ENCODE measurements around the gene MRPL49. TPM values are rescaled to one million over a fixed set of nuclear protein-coding genes. Genes with fewer than 3 reads are reported as not detected.

Gene MRPL49
- total and polyA plus RNA-seq, 9 of the 15 experiments (the other 6 are each of a cell fraction or from before 2014, with no cell fraction given) = 74.3 to 132 (median 91.2) TPM

GRCh38 chr11:65121865-65122696, at the start of gene MRPL49, which contains the start of gene FAU (continued):
- TF ChIP-seq TEAD1 (CRISPR knock-in tag; IDR thresholded peaks at IDR 0.05) (peak in 1 of 2 experiments; percentile 95; a peak in 1 of 4 replicates), CREM (IDR thresholded peaks at IDR 0.05; ENCODE audit: low read depth) (peak; percentile 99), NR1H2 (CRISPR knock-in tag; IDR thresholded peaks at IDR 0.05) (0 out of 2 replicates have a peak, but pooled peaks have one; percentile 23), MYC (IDR thresholded peaks at IDR 0.05; ENCODE audit: low read depth, low read length) (peak; percentile 91), MYC (CRISPR knock-in tag; IDR thresholded peaks at IDR 0.05; ENCODE audit: borderline replicate concordance, low read depth) (no peak; the same call in none of the 2 replicates), TOE1 (IDR thresholded peaks at IDR 0.05; ENCODE audit: borderline replicate concordance) (0 out of 2 replicates have a peak, but pooled peaks have one; percentile 11), TOE1 (CRISPR knock-in tag; IDR thresholded peaks at IDR 0.05; ENCODE audit: borderline replicate concordance, low read depth) (peak; percentile 72; the same call in 1 of the 2 replicates), ZFX (CRISPR knock-in tag; IDR thresholded peaks at IDR 0.05) (peak; percentile 97), ZKSCAN1 (IDR thresholded peaks at IDR 0.05; ENCODE audit: low read depth, low read length) (peak; percentile 31; the same call in 1 of the 2 replicates), AFF4 (CRISPR knock-in tag; IDR thresholded peaks at IDR 0.05) (peak; percentile 58), MAFK (IDR thresholded peaks at IDR 0.05; ENCODE audit: low read length) (0 out of 2 replicates have a peak, but pooled peaks have one; percentile 20), NFE2 (IDR thresholded peaks at IDR 0.05; ENCODE audit: low read depth) (peak; percentile 34; the same call in 1 of the 2 replicates), ZNF766 (CRISPR knock-in tag; conservative IDR thresholded peaks at IDR 0.05) (no peak), CSDE1 (IDR thresholded peaks at IDR 0.05) (peak in 1 of 2 experiments; percentile 47; a peak in 1 of 4 replicates)
- TF ChIP-seq, protein P1, sequence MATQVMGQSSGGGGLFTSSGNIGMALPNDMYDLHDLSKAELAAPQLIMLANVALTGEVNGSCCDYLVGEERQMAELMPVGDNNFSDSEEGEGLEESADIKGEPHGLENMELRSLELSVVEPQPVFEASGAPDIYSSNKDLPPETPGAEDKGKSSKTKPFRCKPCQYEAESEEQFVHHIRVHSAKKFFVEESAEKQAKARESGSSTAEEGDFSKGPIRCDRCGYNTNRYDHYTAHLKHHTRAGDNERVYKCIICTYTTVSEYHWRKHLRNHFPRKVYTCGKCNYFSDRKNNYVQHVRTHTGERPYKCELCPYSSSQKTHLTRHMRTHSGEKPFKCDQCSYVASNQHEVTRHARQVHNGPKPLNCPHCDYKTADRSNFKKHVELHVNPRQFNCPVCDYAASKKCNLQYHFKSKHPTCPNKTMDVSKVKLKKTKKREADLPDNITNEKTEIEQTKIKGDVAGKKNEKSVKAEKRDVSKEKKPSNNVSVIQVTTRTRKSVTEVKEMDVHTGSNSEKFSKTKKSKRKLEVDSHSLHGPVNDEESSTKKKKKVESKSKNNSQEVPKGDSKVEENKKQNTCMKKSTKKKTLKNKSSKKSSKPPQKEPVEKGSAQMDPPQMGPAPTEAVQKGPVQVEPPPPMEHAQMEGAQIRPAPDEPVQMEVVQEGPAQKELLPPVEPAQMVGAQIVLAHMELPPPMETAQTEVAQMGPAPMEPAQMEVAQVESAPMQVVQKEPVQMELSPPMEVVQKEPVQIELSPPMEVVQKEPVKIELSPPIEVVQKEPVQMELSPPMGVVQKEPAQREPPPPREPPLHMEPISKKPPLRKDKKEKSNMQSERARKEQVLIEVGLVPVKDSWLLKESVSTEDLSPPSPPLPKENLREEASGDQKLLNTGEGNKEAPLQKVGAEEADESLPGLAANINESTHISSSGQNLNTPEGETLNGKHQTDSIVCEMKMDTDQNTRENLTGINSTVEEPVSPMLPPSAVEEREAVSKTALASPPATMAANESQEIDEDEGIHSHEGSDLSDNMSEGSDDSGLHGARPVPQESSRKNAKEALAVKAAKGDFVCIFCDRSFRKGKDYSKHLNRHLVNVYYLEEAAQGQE (IDR thresholded peaks at IDR 0.05; ENCODE audit: borderline replicate concordance) = no peak; the same call in 1 of the 2 replicates
- TF ChIP-seq, protein P1 (CRISPR knock-in tag; IDR thresholded peaks at IDR 0.05; ENCODE audit: low read depth) = no peak
